HT1080 (cell line): ENCODE results near the gene ELP5. TPM values are rescaled to one million over a fixed set of nuclear protein-coding genes. Genes with fewer than 3 reads are reported as not detected.

Experiments
- DNase-seq: peaks from one replicate; pipeline ENCODE4 v3.0.0-alpha.2; 2015; ENCODE audit warnings: low read depth
- total RNA-seq: library from RNA; depleted of rRNA; stranded (reverse); fragments of >200 nt; shearing (Covaris generic); gene quantifications from 2 replicates; pipeline ENCODE4 v1.2.3, GENCODE V29; 2014

ELP5 gene
- total RNA-seq, 1 experiment from 2014 or later: 68.1 TPM

- DNase-seq: no peak
Measured at GRCh38 chr17:7218758-7219157, 33.3 kb upstream of the ELP5 start.

GRCh38 chr17:7219229-7219811 is 32.7 kb upstream of the ELP5 start:
- no peak for DNase-seq

- peak; percentile 81 for DNase-seq
Measured at GRCh38 chr17:7219812-7220592, 32.0 kb upstream of the ELP5 start, which contains the start of the genes ACADVL and DLG4. ACADVL (plus strand) TSS chr17:7219938; CDS start chr17:7219985, 47 bp downstream. DLG4 (minus strand) TSS chr17:7219836.

GRCh38 chr17:7220593-7221277 is 31.3 kb upstream of the ELP5 start:
- peak; percentile 78 for DNase-seq

GRCh38 chr17:7221278-7222092 is 30.5 kb upstream of the ELP5 start:
- DNase-seq: no peak

- no peak for DNase-seq
Measured at GRCh38 chr17:7222093-7222971, 29.7 kb upstream of the ELP5 start.

- DNase-seq: no peak
Measured at GRCh38 chr17:7222972-7223292, 29.1 kb upstream of the ELP5 start.

GRCh38 chr17:7223375-7223774 is 28.6 kb upstream of the ELP5 start:
- DNase-seq: no peak

GRCh38 chr17:7224110-7224509 is 27.9 kb upstream of the ELP5 start:
- no peak for DNase-seq

GRCh38 chr17:7224661-7225111 is 27.3 kb upstream of the ELP5 start:
- DNase-seq: no peak

GRCh38 chr17:7225711-7226331 is 26.2 kb upstream of the ELP5 start:
- no peak for DNase-seq

- DNase-seq: no peak
Measured at GRCh38 chr17:7226721-7227710, 25.0 kb upstream of the ELP5 start.

- DNase-seq: no peak
Measured at GRCh38 chr17:7228920-7229319, 23.1 kb upstream of the ELP5 start.

- no peak for DNase-seq
Measured at GRCh38 chr17:7229504-7229903, 22.5 kb upstream of the ELP5 start.

- no peak for DNase-seq
Measured at GRCh38 chr17:7232114-7232513, 19.9 kb upstream of the ELP5 start.

GRCh38 chr17:7233701-7234082 is 18.3 kb upstream of the ELP5 start:
- DNase-seq: no peak

- DNase-seq: peak; percentile 95
Measured at GRCh38 chr17:7234083-7234951, 17.7 kb upstream of the ELP5 start, which contains the start of gene DVL2. DVL2 (minus strand) TSS chr17:7234517; CDS start chr17:7234262, 255 bp downstream.
